ENCODE data around the gene JAKMIP3. TPM values are rescaled to one million over a fixed set of nuclear protein-coding genes. Genes with fewer than 3 reads are reported as not detected.

JAKMIP3 gene
- total and polyA plus RNA-seq, 12 donors = 0.18 to 7.0 (median 0.79) TPM

- DNase-seq = peak in 2 of 7 donors; percentile 3 to 10
- Histone ChIP-seq H3K27ac (no peak overlapping the region), H3K27me3 (no peaks in the 10 kb centered on the region), H3K4me3 (no peak overlapping the region), H3K9me3 (replicated peaks in 1 of 3) (no peaks in the 10 kb centered on the region), H3K36me3 (replicated peaks in 1 of 2) (no peaks in the 10 kb centered on the region), H3K4me1 (replicated peaks in 1 of 2) (no peaks in the 10 kb centered on the region)
- 83 to 91% (median 87%) methylated on average over 24 to 27 of the region's 27 CpGs for WGBS, 4 donors
- TF ChIP-seq, protein P1, sequence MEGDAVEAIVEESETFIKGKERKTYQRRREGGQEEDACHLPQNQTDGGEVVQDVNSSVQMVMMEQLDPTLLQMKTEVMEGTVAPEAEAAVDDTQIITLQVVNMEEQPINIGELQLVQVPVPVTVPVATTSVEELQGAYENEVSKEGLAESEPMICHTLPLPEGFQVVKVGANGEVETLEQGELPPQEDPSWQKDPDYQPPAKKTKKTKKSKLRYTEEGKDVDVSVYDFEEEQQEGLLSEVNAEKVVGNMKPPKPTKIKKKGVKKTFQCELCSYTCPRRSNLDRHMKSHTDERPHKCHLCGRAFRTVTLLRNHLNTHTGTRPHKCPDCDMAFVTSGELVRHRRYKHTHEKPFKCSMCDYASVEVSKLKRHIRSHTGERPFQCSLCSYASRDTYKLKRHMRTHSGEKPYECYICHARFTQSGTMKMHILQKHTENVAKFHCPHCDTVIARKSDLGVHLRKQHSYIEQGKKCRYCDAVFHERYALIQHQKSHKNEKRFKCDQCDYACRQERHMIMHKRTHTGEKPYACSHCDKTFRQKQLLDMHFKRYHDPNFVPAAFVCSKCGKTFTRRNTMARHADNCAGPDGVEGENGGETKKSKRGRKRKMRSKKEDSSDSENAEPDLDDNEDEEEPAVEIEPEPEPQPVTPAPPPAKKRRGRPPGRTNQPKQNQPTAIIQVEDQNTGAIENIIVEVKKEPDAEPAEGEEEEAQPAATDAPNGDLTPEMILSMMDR (IDR thresholded peaks at IDR 0.05) = no peak
- no peak for TF ChIP-seq POLR2A (IDR thresholded peaks at IDR 0.05)
- intact Hi-C loops (cut with DNase I) = no loop called here
Measured at GRCh38 chr10:132100556-132101349, 35.0 kb downstream of the JAKMIP3 start.

- H3K27ac ChIP-seq = no peak overlapping the region
Measured at GRCh38 chr10:132101529-132101928, 35.8 kb downstream of the JAKMIP3 start.

DNA sequence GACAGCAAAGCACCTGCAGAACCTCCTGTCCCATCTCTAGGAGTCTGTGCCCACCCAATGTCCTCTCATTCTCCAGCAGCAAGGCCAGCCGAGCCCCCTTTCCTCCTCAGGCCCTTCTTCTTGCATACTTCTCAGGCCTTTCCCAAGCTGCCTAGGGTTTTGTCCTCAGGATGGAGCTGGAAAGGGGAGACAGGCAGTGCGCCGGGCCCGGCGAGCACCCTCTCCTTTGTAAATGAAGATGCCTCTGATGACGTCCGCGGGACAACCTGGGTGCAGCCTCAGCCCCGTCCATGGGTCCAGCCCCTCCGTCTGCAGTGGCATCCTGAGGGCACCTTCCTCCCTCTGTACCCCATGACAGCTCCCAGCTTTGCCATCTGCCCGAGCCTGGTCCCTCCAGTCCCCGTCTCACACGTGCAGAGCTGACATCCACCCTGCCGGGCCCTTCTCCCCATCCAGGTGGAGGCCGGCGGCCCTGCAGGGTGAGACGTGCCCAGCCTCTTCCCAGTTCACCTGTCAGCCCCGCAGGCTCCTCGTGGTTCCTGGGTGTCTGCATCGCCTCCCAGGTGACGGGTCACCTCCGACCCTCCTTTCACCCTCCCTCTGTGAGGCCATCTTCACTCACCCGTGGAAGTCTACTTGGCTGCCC, 36.4 kb downstream of the JAKMIP3 start:
- H3K27me3 ChIP-seq = no peaks in the 10 kb centered on the region
- no peaks in the 10 kb centered on the region for H3K4me1 ChIP-seq (replicated peaks in 1 of 2)
- no peaks in the 10 kb centered on the region for H3K9me3 ChIP-seq (replicated peaks in 1 of 3)
- no peak overlapping the region for H3K4me3 ChIP-seq
- peak in 2 of 7 donors; percentile 6 to 44 for DNase-seq
- TF ChIP-seq, protein P1 (IDR thresholded peaks at IDR 0.05) = no peak
- TF ChIP-seq POLR2A (IDR thresholded peaks at IDR 0.05) = no peak
- intact Hi-C loops (cut with DNase I) = no loop called here
- 78 to 89% (median 83%) methylated on average over 21 to 23 of the region's 23 CpGs for WGBS, 4 donors
- H3K27ac ChIP-seq = no peak overlapping the region
- H3K36me3 ChIP-seq (replicated peaks in 1 of 2) = no peaks in the 10 kb centered on the region

More at GRCh38 chr10:132101529-132101928, 35.8 kb downstream of the JAKMIP3 start:
- no peaks in the 10 kb centered on the region for H3K36me3 ChIP-seq (replicated peaks in 1 of 2)
- H3K4me3 ChIP-seq = no peak overlapping the region
- WGBS, 4 donors = 64 to 70% (median 66%) methylated on average over 10 of the region's 10 CpGs
- TF ChIP-seq POLR2A (IDR thresholded peaks at IDR 0.05) = no peak
- TF ChIP-seq, protein P1 (IDR thresholded peaks at IDR 0.05) = no peak
- H3K27me3 ChIP-seq = no peaks in the 10 kb centered on the region
- no peaks in the 10 kb centered on the region for H3K4me1 ChIP-seq (replicated peaks in 1 of 2)
- intact Hi-C loops (cut with DNase I) = no loop called here
- DNase-seq = no peak
- no peaks in the 10 kb centered on the region for H3K9me3 ChIP-seq (replicated peaks in 1 of 3)

GRCh38 chr10:132102717-132103110, 37.0 kb downstream of the JAKMIP3 start:
- no peak overlapping the region for H3K27ac ChIP-seq
- H3K36me3 ChIP-seq (replicated peaks in 1 of 2) = no peaks in the 10 kb centered on the region
- no peaks in the 10 kb centered on the region for H3K4me1 ChIP-seq (replicated peaks in 1 of 2)
- intact Hi-C loops (cut with DNase I) = no loop called here
- WGBS, 4 donors = 76 to 92% (median 83%) methylated on average over 8 of the region's 8 CpGs
- no peak for TF ChIP-seq POLR2A (IDR thresholded peaks at IDR 0.05)
- TF ChIP-seq, protein P1 (IDR thresholded peaks at IDR 0.05) = no peak
- H3K27me3 ChIP-seq = no peaks in the 10 kb centered on the region
- no peaks in the 10 kb centered on the region for H3K9me3 ChIP-seq (replicated peaks in 1 of 3)
- H3K4me3 ChIP-seq = no peak overlapping the region
- DNase-seq = no peak

Measured in adrenal gland (tissue), 12 donors.